DMS153 treated with DMSO at 0.1 percent for 48 hours (cell line): Measurements from ENCODE around the gene NPAT.
"Not testable (repeated sequence)": the region's sequence is repeated elsewhere in the genome, so short reads cannot be mapped to it uniquely, and the experiment has no call there.

Experiments
- DNase-seq: peaks from one replicate; lab custom pipeline; 2025; ENCODE audit not compliant: unreplicated experiment; lab: John Stamatoyannopoulos, UW

Gene NPAT

GRCh38 chr11:108220721-108221336 is 1.6 kb downstream of the NPAT start:
- no peak for DNase-seq

GRCh38 chr11:108218912-108219783 is 3.3 kb downstream of the NPAT start:
- DNase-seq: no peak

GRCh38 chr11:108218455-108218854 is 4.0 kb downstream of the NPAT start:
- DNase-seq: no peak

- no peak for DNase-seq
These were observed 5.5 kb downstream of the NPAT start for GRCh38 chr11:108216988-108217387.

- DNase-seq: no peak
These were observed 8.7 kb downstream of the NPAT start for GRCh38 chr11:108213784-108214183.

GRCh38 chr11:108210441-108210840 is 12.0 kb downstream of the NPAT start:
- no peak for DNase-seq

- no peak for DNase-seq
These were observed 14.8 kb downstream of the NPAT start for GRCh38 chr11:108207683-108208060.

GRCh38 chr11:108206969-108207682 is 15.3 kb downstream of the NPAT start:
- DNase-seq: no peak

- no peak for DNase-seq
These were observed 16.3 kb downstream of the NPAT start for GRCh38 chr11:108206171-108206570.

GRCh38 chr11:108204929-108205499 is 17.4 kb downstream of the NPAT start:
- no peak for DNase-seq

- no peak for DNase-seq
These were observed 18.1 kb downstream of the NPAT start for GRCh38 chr11:108204376-108204775.

- no peak for DNase-seq
These were observed 19.4 kb downstream of the NPAT start for GRCh38 chr11:108203075-108203474.

- no peak for DNase-seq
These were observed 22.8 kb downstream of the NPAT start for GRCh38 chr11:108199446-108200321.

GRCh38 chr11:108198833-108199232 is 23.6 kb downstream of the NPAT start:
- no peak for DNase-seq

GRCh38 chr11:108197351-108197750 is 25.1 kb downstream of the NPAT start:
- no peak for DNase-seq

- no peak for DNase-seq
These were observed 25.5 kb downstream of the NPAT start for GRCh38 chr11:108196901-108197300.

- no peak for DNase-seq
These were observed 28.7 kb downstream of the NPAT start for GRCh38 chr11:108193725-108194124.

GRCh38 chr11:108177570-108177969 is 44.9 kb downstream of the NPAT start:
- DNase-seq: no peak

GRCh38 chr11:108170184-108170583 is 52.3 kb downstream of the NPAT start:
- no peak for DNase-seq

- DNase-seq: no peak
These were observed 54.8 kb downstream of the NPAT start for GRCh38 chr11:108167624-108168023.

- not testable (repeated sequence) for DNase-seq
These were observed 59.6 kb downstream of the NPAT start for GRCh38 chr11:108162878-108163277.
